Mononuclear cell (primary cell): Measurements from ENCODE around the gene ACRBP. TPM values are rescaled to one million over a fixed set of nuclear protein-coding genes. Genes with fewer than 3 reads are reported as not detected.
A peak's percentile ranks its signal among the peaks of the same experiment; 100 is the strongest.

Source experiments
- H3K27me3 ChIP-seq: 2 replicates; pipeline ENCODE4 v1.6.0; 2011; ENCODE audit warnings: low read length, control low read depth; ENCODE audit not compliant: insufficient read depth
- H3K4me1 ChIP-seq: 2 replicates; pipeline ENCODE4 v1.5.1; 2011; ENCODE audit warnings: mild to moderate bottlenecking, low read length, control low read depth; ENCODE audit not compliant: insufficient read depth
- H3K4me3 ChIP-seq: 2 replicates; pipeline ENCODE4 v1.5.1; 2011; ENCODE audit warnings: mild to moderate bottlenecking, low read length, moderate library complexity
- H3K9me3 ChIP-seq: 2 replicates; pipeline ENCODE4 v1.5.1; 2011; ENCODE audit warnings: low read depth, mild to moderate bottlenecking, control low read depth, low read length
- total RNA-seq: library from RNA; depleted of rRNA; stranded (reverse); fragments of >200 nt; gene quantifications from one replicate; pipeline ENCODE4 v1.2.3, GENCODE V29; 2012

The ACRBP gene
- total RNA-seq, 1 donor, result 24.1 TPM

- no peaks in the 10 kb centered on the region for H3K9me3 ChIP-seq
- H3K4me3 ChIP-seq, result no peak overlapping the region
- H3K27me3 ChIP-seq, result no peaks in the 10 kb centered on the region
- peaks cover 21% of the 10 kb centered on the region for H3K4me1 ChIP-seq
Observed at GRCh38 chr12:6664902-6665301, 17.7 kb upstream of the ACRBP start.

DNA sequence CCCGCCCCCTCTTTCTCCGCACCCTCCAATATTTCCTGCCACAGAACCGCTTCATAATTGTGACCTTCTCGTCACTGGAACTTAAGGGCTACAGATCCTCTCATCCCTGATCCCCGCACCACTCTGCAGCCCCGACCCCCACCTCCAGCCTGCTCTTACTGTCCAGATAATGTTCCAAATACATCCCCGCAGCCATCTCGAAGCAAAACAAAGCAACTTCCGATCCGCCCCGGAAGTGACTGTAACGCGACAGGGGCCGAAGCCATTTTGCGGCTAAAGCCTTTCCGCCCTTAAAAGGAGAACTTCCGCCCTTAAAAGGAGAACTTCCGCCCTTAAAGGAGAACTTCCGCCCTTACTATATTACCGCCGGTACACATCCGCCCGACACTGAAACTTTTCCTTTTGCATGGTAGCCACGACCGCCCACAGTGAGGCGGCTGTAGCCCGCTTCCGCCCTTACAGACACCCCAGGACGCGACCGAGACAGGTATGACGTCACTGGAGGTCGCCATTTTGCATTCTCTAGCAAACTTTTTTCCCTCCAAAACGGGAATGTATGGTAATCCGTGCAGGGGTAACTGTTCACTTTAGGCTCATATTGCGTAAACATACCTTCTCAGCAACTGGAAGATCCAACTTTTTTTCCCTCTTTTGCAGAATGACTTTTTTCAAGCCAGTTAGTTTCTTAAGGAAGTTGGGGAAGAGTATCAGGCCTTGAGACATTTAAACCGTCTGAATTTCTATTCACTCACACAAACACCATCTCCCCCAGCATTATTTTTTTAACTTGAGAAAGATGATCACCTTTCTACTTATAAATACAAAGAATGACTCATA is 15.9 kb upstream of the ACRBP start, which contains the start of gene ING4:
Gene ING4 (minus strand): TSS at position 214 of the 837 bp plus-strand sequence. CDS start 18 bp downstream, at position 196.
- H3K4me3 ChIP-seq, result peak within 1 kb of the TSS; percentile 66
- H3K27me3 ChIP-seq, result no peaks in the 10 kb centered on the region
- peaks cover 21% of the 10 kb centered on the region for H3K4me1 ChIP-seq
- no peaks in the 10 kb centered on the region for H3K9me3 ChIP-seq

- Histone ChIP-seq H3K4me1 (peaks cover 21% of the 10 kb centered on the region), H3K27me3 (no peaks in the 10 kb centered on the region), H3K9me3 (no peaks in the 10 kb centered on the region), H3K4me3 (peak overlapping the region; percentile 66)
Observed at GRCh38 chr12:6662602-6662905, 15.3 kb upstream of the ACRBP start.

DNA sequence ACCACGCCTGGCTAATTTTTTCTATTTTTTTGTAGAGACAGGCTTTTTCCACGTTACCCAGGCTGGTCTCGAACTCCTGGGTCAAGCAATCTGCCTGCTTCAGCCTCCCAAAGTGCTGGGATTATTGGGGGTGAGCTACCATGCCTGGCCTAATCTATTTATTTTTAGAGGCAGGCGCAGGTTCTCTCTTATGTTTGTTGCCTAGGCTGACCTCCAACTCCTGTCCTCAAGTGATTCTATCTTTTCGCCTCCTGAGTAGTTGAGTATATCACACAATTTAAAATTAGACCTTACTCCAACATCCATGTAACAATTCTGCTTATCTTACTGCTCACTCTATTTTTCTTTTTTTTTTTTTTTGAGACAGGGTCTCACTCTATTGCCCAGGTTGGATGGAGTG is 6.8 kb upstream of the ACRBP start:
- Histone ChIP-seq H3K9me3 (no peaks in the 10 kb centered on the region), H3K4me1 (no peaks in the 10 kb centered on the region), H3K4me3 (no peak overlapping the region), H3K27me3 (no peaks in the 10 kb centered on the region)

GRCh38 chr12:6653342-6653741 is 6.1 kb upstream of the ACRBP start:
- Histone ChIP-seq H3K9me3 (no peaks in the 10 kb centered on the region), H3K27me3 (no peaks in the 10 kb centered on the region), H3K4me3 (no peak overlapping the region), H3K4me1 (no peaks in the 10 kb centered on the region)

DNA sequence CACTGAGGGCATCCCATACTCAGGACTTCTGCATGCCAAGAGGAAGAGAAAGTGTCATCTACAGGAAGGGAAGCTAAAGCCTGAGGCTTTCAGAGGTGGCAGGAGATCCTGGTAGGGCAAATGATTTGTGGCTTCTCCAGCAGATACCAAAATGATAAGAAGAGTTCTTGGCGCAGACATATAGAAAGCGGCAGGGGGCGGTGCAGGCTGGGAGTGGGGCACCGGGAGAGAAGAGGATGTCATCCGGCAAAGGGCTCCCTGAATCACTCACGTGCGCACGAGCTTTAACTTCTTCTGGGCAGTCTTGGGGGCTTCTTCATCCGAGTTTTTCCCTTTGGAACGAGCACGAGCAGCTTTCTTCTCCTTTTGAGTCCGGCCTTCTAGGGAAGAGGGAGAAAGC is 5.2 kb upstream of the ACRBP start:
- H3K4me1 ChIP-seq, result peaks cover 1% of the 10 kb centered on the region
- no peaks in the 10 kb centered on the region for H3K27me3 ChIP-seq
- H3K9me3 ChIP-seq, result no peaks in the 10 kb centered on the region
- H3K4me3 ChIP-seq, result no peak overlapping the region

- H3K9me3 ChIP-seq, result no peaks in the 10 kb centered on the region
- H3K4me3 ChIP-seq, result no peak overlapping the region
- no peaks in the 10 kb centered on the region for H3K27me3 ChIP-seq
- H3K4me1 ChIP-seq, result peaks cover 13% of the 10 kb centered on the region
Observed at GRCh38 chr12:6650832-6651231, 3.6 kb upstream of the ACRBP start.

DNA sequence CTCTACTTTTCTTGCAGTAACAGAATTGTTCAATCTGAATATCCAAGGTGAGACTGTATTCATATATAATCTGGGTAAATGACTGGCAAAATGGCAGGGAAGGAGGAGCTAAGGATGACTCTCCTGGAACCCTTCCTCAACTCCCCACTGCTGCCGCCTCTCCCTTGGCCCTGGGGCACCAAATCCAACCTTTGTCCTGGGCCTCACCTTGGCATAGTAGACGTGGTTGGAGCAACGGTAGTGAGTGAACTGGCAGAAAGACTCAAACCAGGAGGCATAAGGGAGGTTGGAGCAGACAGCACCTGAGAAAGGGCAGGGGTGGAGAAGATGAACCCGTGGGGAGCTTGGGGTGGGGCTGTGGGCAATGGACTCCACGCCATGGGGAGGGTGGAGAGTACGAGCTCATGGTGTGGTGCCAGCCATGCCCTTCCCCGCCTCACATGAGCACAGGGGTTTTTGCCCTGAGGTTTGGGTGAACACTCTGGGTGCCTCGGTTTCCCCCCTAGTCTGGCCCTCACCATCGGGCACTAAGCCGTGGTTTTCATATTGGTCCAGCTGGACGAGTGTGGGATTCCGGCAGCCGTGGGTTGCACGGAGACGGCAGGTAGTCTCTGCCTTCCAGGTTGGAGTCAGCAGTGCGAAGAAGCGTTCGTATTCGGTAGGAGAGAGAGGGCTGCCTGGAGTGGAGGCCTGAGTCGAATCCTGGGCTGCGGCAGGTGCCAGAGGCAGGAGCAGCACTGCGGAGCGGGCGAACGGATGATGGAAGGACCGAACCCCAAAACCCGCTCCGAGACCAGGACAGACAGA is 753 bp downstream of the ACRBP start:
- H3K9me3 ChIP-seq, result no peaks in the 10 kb centered on the region
- peak overlapping the region; percentile 39 for H3K4me3 ChIP-seq
- H3K27me3 ChIP-seq, result no peaks in the 10 kb centered on the region
- H3K4me1 ChIP-seq, result peaks cover 44% of the 10 kb centered on the region

- Histone ChIP-seq H3K27me3 (no peaks in the 10 kb centered on the region), H3K4me3 (no peak overlapping the region), H3K4me1 (peaks cover 44% of the 10 kb centered on the region), H3K9me3 (no peaks in the 10 kb centered on the region)
Observed at GRCh38 chr12:6644903-6645302, 2.3 kb downstream of the ACRBP start.

DNA sequence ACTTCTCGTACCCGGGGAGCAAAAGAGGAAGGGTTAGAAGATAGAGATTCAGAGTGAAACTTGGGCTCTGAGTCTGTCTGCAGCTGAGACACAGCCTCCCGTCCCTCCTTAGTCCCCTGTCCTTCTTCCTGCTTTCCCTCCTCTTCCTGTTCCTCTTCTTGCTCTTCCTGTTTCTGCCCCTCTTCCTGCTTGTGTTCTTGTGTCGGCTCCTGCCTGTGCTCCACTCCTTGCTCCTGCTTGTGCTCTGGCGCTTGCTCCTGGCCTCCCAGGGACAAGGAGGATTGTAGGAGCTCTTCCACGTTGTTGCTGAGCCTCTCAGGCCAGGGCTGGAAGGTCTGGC is 3.0 kb downstream of the ACRBP start:
- H3K27me3 ChIP-seq, result no peaks in the 10 kb centered on the region
- no peaks in the 10 kb centered on the region for H3K9me3 ChIP-seq
- H3K4me1 ChIP-seq, result peaks cover 50% of the 10 kb centered on the region
- H3K4me3 ChIP-seq, result no peak overlapping the region

GRCh38 chr12:6643569-6644256 is 3.5 kb downstream of the ACRBP start:
- Histone ChIP-seq H3K4me1 (peaks cover 55% of the 10 kb centered on the region), H3K4me3 (no peak overlapping the region), H3K27me3 (no peaks in the 10 kb centered on the region), H3K9me3 (no peaks in the 10 kb centered on the region)

GRCh38 chr12:6641131-6641530 is 6.1 kb downstream of the ACRBP start:
- H3K4me1 ChIP-seq, result peaks cover 63% of the 10 kb centered on the region
- no peaks in the 10 kb centered on the region for H3K27me3 ChIP-seq
- no peak overlapping the region for H3K4me3 ChIP-seq
- no peaks in the 10 kb centered on the region for H3K9me3 ChIP-seq

- Histone ChIP-seq H3K9me3 (no peaks in the 10 kb centered on the region), H3K4me1 (peaks cover 68% of the 10 kb centered on the region), H3K4me3 (no peak overlapping the region), H3K27me3 (no peaks in the 10 kb centered on the region)
Observed at GRCh38 chr12:6640497-6640896, 6.7 kb downstream of the ACRBP start.

DNA sequence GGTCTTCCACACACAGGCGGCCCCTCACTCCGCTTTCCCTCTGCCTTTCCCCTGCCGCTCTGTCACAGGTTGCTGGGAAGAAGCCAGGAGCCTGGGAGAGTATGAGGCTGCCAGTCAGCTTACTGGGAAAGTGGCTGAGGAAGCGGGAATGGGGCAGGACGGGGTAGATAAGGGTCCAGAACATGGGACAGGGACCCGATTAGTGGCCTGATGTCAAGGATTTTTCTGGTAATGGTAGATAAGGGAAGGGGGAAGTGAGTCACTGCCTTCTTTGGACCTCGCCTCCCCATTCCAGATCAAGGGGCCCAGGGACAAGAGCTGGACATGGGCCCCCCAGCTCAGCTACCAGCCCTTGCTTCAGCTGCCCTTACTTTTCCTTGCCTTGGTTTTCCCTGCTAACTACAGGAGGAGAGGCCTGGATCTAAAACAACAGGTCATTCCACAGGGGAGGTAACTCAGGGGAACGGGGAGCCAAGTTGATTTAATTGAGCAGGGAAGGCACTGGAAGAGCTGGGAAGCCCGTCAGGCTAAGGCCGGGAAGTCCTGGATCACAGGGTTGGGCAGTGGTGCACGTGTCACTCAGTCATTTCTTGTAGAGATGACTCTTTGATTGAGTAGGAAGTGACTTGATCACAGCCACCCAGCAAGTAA is 8.0 kb downstream of the ACRBP start:
- Histone ChIP-seq H3K4me3 (no peak overlapping the region), H3K4me1 (peaks cover 68% of the 10 kb centered on the region), H3K9me3 (no peaks in the 10 kb centered on the region), H3K27me3 (no peaks in the 10 kb centered on the region)

DNA sequence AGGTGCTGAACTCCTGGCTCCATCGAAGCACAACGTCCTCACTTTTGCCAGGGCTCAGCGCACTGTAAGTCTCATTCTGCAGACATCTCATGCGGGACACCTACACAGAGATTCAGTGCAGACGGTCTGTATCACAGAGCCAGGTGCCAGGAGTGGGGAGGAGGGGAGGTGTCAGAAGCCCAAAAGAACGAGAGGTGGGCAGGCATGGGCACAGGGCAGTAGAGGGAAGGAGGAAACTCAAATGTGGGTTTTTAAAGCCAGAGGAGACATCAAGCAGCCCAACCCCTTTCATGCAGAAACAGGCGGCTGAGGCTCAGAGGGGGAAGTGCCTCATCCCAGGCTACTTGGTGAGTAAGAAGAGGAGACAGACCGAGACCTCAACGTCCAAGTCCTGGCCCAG is 8.9 kb downstream of the ACRBP start:
- H3K4me3 ChIP-seq, result no peak overlapping the region
- no peaks in the 10 kb centered on the region for H3K27me3 ChIP-seq
- no peaks in the 10 kb centered on the region for H3K9me3 ChIP-seq
- H3K4me1 ChIP-seq, result peaks cover 67% of the 10 kb centered on the region
